HUES6 (cell line): ENCODE results near the gene MPDZ.

Experiments used
- H3K27ac ChIP-seq: 2 replicates; pipeline ENCODE4 v1.7.0; 2013; ENCODE audit warnings: low read depth, mild to moderate bottlenecking, low read length, inconsistent platforms
- H3K27me3 ChIP-seq: 2 replicates; pipeline ENCODE4 v1.6.1; 2013; ENCODE audit warnings: low read length; ENCODE audit not compliant: control insufficient read depth, insufficient read depth
- H3K36me3 ChIP-seq: 2 replicates; pipeline ENCODE4 v1.6.1; 2013; ENCODE audit warnings: low read length; ENCODE audit not compliant: control insufficient read depth, insufficient read depth
- H3K4me1 ChIP-seq: 2 replicates; pipeline ENCODE4 v1.6.1; 2013; ENCODE audit warnings: low read length; ENCODE audit not compliant: control insufficient read depth, insufficient read depth
- H3K4me3 ChIP-seq: 2 replicates; pipeline ENCODE4 v1.5.1; 2013; ENCODE audit warnings: low read depth, low read length
- H3K9ac ChIP-seq: one replicate; pipeline ENCODE4 v1.6.1; 2013; ENCODE audit warnings: mild to moderate bottlenecking, low read length
- H3K9me3 ChIP-seq: 2 replicates; pipeline ENCODE4 v1.6.1; 2013; ENCODE audit warnings: low read depth, low read length; ENCODE audit not compliant: control insufficient read depth, insufficient read depth

The MPDZ gene

GRCh38 chr9:13083366-13083765 is 196.1 kb downstream of the MPDZ start:
- Histone ChIP-seq H3K36me3 (no peaks in the 10 kb centered on the region), H3K9ac (no peak overlapping the region), H3K4me3 (no peak overlapping the region), H3K27ac (no peak overlapping the region), H3K4me1 (no peaks in the 10 kb centered on the region), H3K9me3 (no peaks in the 10 kb centered on the region), H3K27me3 (no peaks in the 10 kb centered on the region)

- Histone ChIP-seq H3K4me3 (no peak overlapping the region), H3K27me3 (no peaks in the 10 kb centered on the region), H3K36me3 (no peaks in the 10 kb centered on the region), H3K9ac (no peak overlapping the region), H3K9me3 (no peaks in the 10 kb centered on the region), H3K4me1 (no peaks in the 10 kb centered on the region), H3K27ac (no peak overlapping the region)
Measured at GRCh38 chr9:13082796-13083195, 196.7 kb downstream of the MPDZ start.

GRCh38 chr9:13078164-13078563 is 201.3 kb downstream of the MPDZ start:
- no peak overlapping the region for H3K9ac ChIP-seq
- no peak overlapping the region for H3K4me3 ChIP-seq
- H3K27ac ChIP-seq: no peak overlapping the region
- no peaks in the 10 kb centered on the region for H3K4me1 ChIP-seq
- no peaks in the 10 kb centered on the region for H3K9me3 ChIP-seq
- H3K27me3 ChIP-seq: no peaks in the 10 kb centered on the region
- H3K36me3 ChIP-seq: no peaks in the 10 kb centered on the region

GRCh38 chr9:13076616-13077015 is 202.9 kb downstream of the MPDZ start:
- Histone ChIP-seq H3K9me3 (no peaks in the 10 kb centered on the region), H3K27me3 (no peaks in the 10 kb centered on the region), H3K36me3 (no peaks in the 10 kb centered on the region), H3K27ac (no peak overlapping the region), H3K4me3 (no peak overlapping the region), H3K9ac (no peak overlapping the region), H3K4me1 (no peaks in the 10 kb centered on the region)

- no peaks in the 10 kb centered on the region for H3K27me3 ChIP-seq
- no peaks in the 10 kb centered on the region for H3K36me3 ChIP-seq
- H3K9ac ChIP-seq: no peak overlapping the region
Measured at GRCh38 chr9:13071921-13072320, 207.6 kb downstream of the MPDZ start.

GRCh38 chr9:13070612-13071595 is 208.6 kb downstream of the MPDZ start:
- Histone ChIP-seq H3K9ac (no peak overlapping the region), H3K36me3 (no peaks in the 10 kb centered on the region), H3K4me3 (no peak overlapping the region), H3K27ac (no peak overlapping the region), H3K4me1 (no peaks in the 10 kb centered on the region), H3K9me3 (no peaks in the 10 kb centered on the region), H3K27me3 (no peaks in the 10 kb centered on the region)

More at GRCh38 chr9:13071921-13072320, 207.6 kb downstream of the MPDZ start:
- Histone ChIP-seq H3K4me1 (no peaks in the 10 kb centered on the region), H3K4me3 (no peak overlapping the region), H3K9me3 (no peaks in the 10 kb centered on the region), H3K27ac (no peak overlapping the region)

GRCh38 chr9:13069498-13069897 is 210.0 kb downstream of the MPDZ start:
- no peak overlapping the region for H3K4me3 ChIP-seq
- no peaks in the 10 kb centered on the region for H3K9me3 ChIP-seq
- H3K9ac ChIP-seq: no peak overlapping the region
- peaks cover 3% of the 10 kb centered on the region; the same call in 1 of the 2 replicates for H3K4me1 ChIP-seq
- no peaks in the 10 kb centered on the region for H3K36me3 ChIP-seq
- H3K27me3 ChIP-seq: no peaks in the 10 kb centered on the region
- H3K27ac ChIP-seq: no peak overlapping the region

- no peaks in the 10 kb centered on the region for H3K9me3 ChIP-seq
- H3K4me1 ChIP-seq: peaks cover 5% of the 10 kb centered on the region; the same call in 1 of the 2 replicates
- H3K27ac ChIP-seq: no peak overlapping the region
- H3K9ac ChIP-seq: no peak overlapping the region
- no peak overlapping the region for H3K4me3 ChIP-seq
- no peaks in the 10 kb centered on the region for H3K36me3 ChIP-seq
- no peaks in the 10 kb centered on the region for H3K27me3 ChIP-seq
Measured at GRCh38 chr9:13064676-13065075, 214.8 kb downstream of the MPDZ start.

- no peak overlapping the region for H3K9ac ChIP-seq
- no peak overlapping the region for H3K27ac ChIP-seq
- no peak overlapping the region for H3K4me3 ChIP-seq
- no peaks in the 10 kb centered on the region for H3K9me3 ChIP-seq
- H3K4me1 ChIP-seq: peaks cover 5% of the 10 kb centered on the region; the same call in 1 of the 2 replicates
- no peaks in the 10 kb centered on the region for H3K27me3 ChIP-seq
- no peaks in the 10 kb centered on the region for H3K36me3 ChIP-seq
Measured at GRCh38 chr9:13063880-13064459, 215.5 kb downstream of the MPDZ start.

- Histone ChIP-seq H3K27me3 (no peaks in the 10 kb centered on the region), H3K36me3 (no peaks in the 10 kb centered on the region), H3K4me1 (peaks cover 5% of the 10 kb centered on the region; the same call in 1 of the 2 replicates), H3K9ac (no peak overlapping the region), H3K4me3 (no peak overlapping the region), H3K9me3 (no peaks in the 10 kb centered on the region), H3K27ac (no peak overlapping the region)
Measured at GRCh38 chr9:13061390-13061789, 218.1 kb downstream of the MPDZ start.
